CD4-positive, alpha-beta memory T cell (primary cell): Measurements from ENCODE around the gene PAGR1. TPM values are rescaled to one million over a fixed set of nuclear protein-coding genes. Genes with fewer than 3 reads are reported as not detected.

Experiments
- CTCF ChIA-PET: fragments of 350-600 bp; sonication (Branson Sonifier 250); formaldehyde crosslinking; loops from one replicate; lab custom pipeline; 2021; ENCODE audit warnings: inconsistent platforms; ENCODE audit not compliant: partially characterized antibody; lab: Charles Lee
- POLR2A ChIA-PET: fragments of 350-600 bp; sonication (Branson Sonifier 250); formaldehyde crosslinking; loops from one replicate; lab custom pipeline; 2021; ENCODE audit not compliant: partially characterized antibody; lab: Charles Lee
- DNase-seq, 5 donors: peaks; one replicate each; pipeline versions ENCODE4 v3.0.0 to v3.0.0-alpha.2; 2020 to 2022; ENCODE audit warnings: mixed read lengths in 1 of 5
- H3K27ac ChIP-seq: one replicate; pipeline ENCODE4 v1.7.0; 2013; ENCODE audit warnings: low read depth, low read length
- H3K27me3 ChIP-seq: 2 replicates; pipeline ENCODE4 v1.7.0; 2013; ENCODE audit warnings: mild to moderate bottlenecking, low read length, moderate library complexity; ENCODE audit not compliant: insufficient read depth
- H3K36me3 ChIP-seq: 2 replicates; pipeline ENCODE4 v1.7.0; 2013; ENCODE audit warnings: mild to moderate bottlenecking, low read length, moderate library complexity; ENCODE audit not compliant: insufficient read depth
- H3K4me1 ChIP-seq: 2 replicates; pipeline ENCODE4 v1.7.0; 2013; ENCODE audit warnings: mild to moderate bottlenecking, low read length, moderate library complexity; ENCODE audit not compliant: insufficient read depth
- H3K4me3 ChIP-seq, 2 donors: one replicate each; pipeline ENCODE4 v1.7.0; 2013; ENCODE audit warnings: low read length in 2 of 2, mild to moderate bottlenecking in 1 of 2
- H3K9me3 ChIP-seq, 2 donors: one replicate each; pipeline ENCODE4 v1.7.0; 2013; ENCODE audit warnings: low read length in 2 of 2, control low read depth in 1 of 2; ENCODE audit not compliant: control insufficient read depth in 1 of 2
- H3K27ac Mint-ChIP-seq, 7 donors: one replicate each; pipeline ENCODE4 v1.8.0; 2020 to 2021; ENCODE audit warnings: mixed read lengths in 7 of 7, mild to moderate bottlenecking in 6 of 7, inconsistent platforms in 3 of 7, moderate library complexity in 3 of 7
- H3K27me3 Mint-ChIP-seq, 2 donors: one replicate each; pipeline ENCODE4 v1.8.0; 2020 to 2021; ENCODE audit warnings: mixed read lengths in 2 of 2
- H3K36me3 Mint-ChIP-seq, 2 donors: one replicate each; pipeline ENCODE4 v1.8.0; 2020 to 2021; ENCODE audit warnings: mixed read lengths in 2 of 2, inconsistent platforms in 1 of 2, mild to moderate bottlenecking in 1 of 2
- H3K4me1 Mint-ChIP-seq, 4 donors: one replicate each; pipeline ENCODE4 v1.8.0; 2020 to 2021; ENCODE audit warnings: mixed read lengths in 4 of 4, mild to moderate bottlenecking in 1 of 4
- H3K4me3 Mint-ChIP-seq, 8 donors: one replicate each; pipeline ENCODE4 v1.8.0; 2020 to 2021; ENCODE audit warnings: mixed read lengths in 8 of 8, mild to moderate bottlenecking in 7 of 8, moderate library complexity in 6 of 8, inconsistent platforms in 3 of 8
- H3K9me3 Mint-ChIP-seq, 8 donors: one replicate each; pipeline ENCODE4 v1.8.0; 2020 to 2021; ENCODE audit warnings: mixed read lengths in 8 of 8, mild to moderate bottlenecking in 5 of 8, inconsistent platforms in 3 of 8, moderate library complexity in 1 of 8
- intact Hi-C: fragments of 100-400 bp; cut with micrococcal nuclease; formaldehyde crosslinking; loops from one replicate; pipeline ENCODE4 v1.15.1; 2023
- polyA plus RNA-seq, 2 donors: library from polyadenylated mRNA; unstranded; fragments of 300-500 nt; fragmentation: Illumina TruSeq; gene quantifications; one replicate each; pipeline ENCODE4 v1.2.3, GENCODE V29; 2021
- total RNA-seq, 2 experiments: library from RNA; stranded (reverse); gene quantifications; one replicate each; pipeline ENCODE4 v1.2.3, GENCODE V29; 2021

Gene PAGR1
- total and polyA plus RNA-seq, 4 experiments from 2014 or later, result 43.7 to 51.1 (median 45.5) TPM

DNA sequence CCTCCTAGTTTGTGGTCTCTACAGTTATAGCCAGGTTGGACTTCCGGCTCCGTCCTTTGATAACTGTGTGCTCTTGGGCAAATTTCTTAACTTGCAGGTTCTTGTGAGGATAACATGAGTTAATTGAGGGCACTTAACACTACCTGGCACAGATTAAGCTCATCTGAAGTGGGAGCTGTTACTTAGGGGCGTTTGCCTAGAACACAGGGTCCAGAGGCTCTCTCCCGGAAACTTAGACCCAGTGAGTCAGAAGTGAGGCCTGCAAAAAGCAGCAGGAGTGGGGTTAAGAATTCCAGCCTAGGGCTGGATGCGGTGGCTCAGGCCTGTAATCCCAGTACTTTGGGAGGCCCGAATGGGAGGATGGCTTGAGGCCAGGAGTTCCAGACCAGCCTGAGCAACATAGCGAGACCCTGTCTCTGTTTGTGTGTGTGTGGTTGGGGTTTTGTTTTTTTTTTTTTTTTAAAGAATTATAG lies 5.7 kb downstream of the PAGR1 start:
- no peak for DNase-seq
- peaks cover 12% of the 10 kb centered on the region for H3K36me3 ChIP-seq
- peak overlapping the region; percentile 92 to 99 for H3K4me3 ChIP-seq
- no peaks in the 10 kb centered on the region for H3K9me3 ChIP-seq
- H3K36me3 Mint-ChIP-seq, result peaks cover 25 to 37% of the 10 kb centered on the region in 2 donors
- intact Hi-C loops, result no loop called here
- H3K27ac ChIP-seq, result peak overlapping the region; percentile 86
- H3K9me3 Mint-ChIP-seq, result no peaks in the 10 kb centered on the region
- H3K27me3 Mint-ChIP-seq, result no peaks in the 10 kb centered on the region
- ChIA-PET CTCF (interaction anchor here (0.7 to 8.2 kb wide), 9 partner anchors 13 to 131 kb away, joined by 3 to 129 read pairs (median 5); no protein-coding TSS in a partner anchor), POLR2A (interaction anchor here (0.6 to 24.0 kb wide), 12 partner anchors 10 to 121 kb away, joined by 3 to 522 read pairs (median 12); partner anchors contain the start of genes C16orf54, CDIPT, KIF22 and MAZ)
- peaks cover 29 to 91% (median 63%) of the 10 kb centered on the region in 4 donors for H3K4me1 Mint-ChIP-seq
- peak overlapping the region; percentile 97 to 99 (median 98) for H3K4me3 Mint-ChIP-seq
- peak overlapping the region; percentile 91 to 97 (median 96) for H3K27ac Mint-ChIP-seq
- H3K27me3 ChIP-seq, result no peaks in the 10 kb centered on the region
- H3K4me1 ChIP-seq, result peaks cover 95% of the 10 kb centered on the region

DNA sequence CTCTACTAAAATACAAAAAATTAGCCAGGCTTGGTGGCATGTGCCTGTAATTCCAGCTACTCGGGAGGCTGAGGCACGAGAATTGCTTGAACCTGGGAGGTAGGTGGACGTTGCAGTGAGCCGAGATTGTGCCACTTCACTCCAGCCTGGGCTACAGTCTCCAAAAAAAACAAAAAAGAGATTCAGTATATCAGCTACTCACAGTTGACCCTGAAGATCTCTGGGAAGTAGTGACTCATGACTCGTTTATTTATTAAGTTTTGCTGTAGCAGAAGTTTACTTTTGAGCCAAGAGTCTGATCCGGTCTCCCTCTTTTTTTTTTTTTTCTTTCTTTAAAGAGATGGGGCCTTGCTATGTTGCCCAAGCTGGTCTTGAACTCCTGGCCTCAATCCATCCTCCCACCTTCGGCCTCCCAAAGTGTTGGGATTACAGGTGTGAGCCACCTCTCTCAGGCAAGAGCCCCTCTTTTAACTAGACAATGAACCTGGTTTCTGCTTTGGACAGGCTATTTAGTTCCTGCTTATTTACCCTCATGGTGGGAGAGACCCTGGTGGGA lies 8.7 kb downstream of the PAGR1 start:
- no peaks in the 10 kb centered on the region for H3K27me3 ChIP-seq
- DNase-seq, result no peak
- H3K9me3 ChIP-seq, result no peaks in the 10 kb centered on the region
- POLR2A ChIA-PET, result interaction anchor here (0.6 to 14.2 kb wide), 5 partner anchors 8 to 241 kb away, joined by 3 to 477 read pairs (median 5); partner anchors contain the start of genes ALDOA, MAZ, PAGR1 and PRRT2
- Mint-ChIP-seq H3K36me3 (peaks cover 13 to 24% of the 10 kb centered on the region in 2 donors), H3K9me3 (no peaks in the 10 kb centered on the region), H3K4me1 (peaks cover 26 to 92% (median 56%) of the 10 kb centered on the region in 4 donors), H3K27ac (peak overlapping the region; percentile 80 to 95 (median 90)), H3K4me3 (peak overlapping the region; percentile 63 to 89 (median 81)), H3K27me3 (no peaks in the 10 kb centered on the region)
- H3K4me3 ChIP-seq, result no peak overlapping the region
- H3K27ac ChIP-seq, result peak overlapping the region; percentile 3
- H3K36me3 ChIP-seq, result peaks cover 4% of the 10 kb centered on the region
- CTCF ChIA-PET, result interaction anchor here (0.5 to 7.1 kb wide), 5 partner anchors 24 to 664 kb away, joined by 3 to 71 read pairs (median 3); no protein-coding TSS in a partner anchor
- peaks cover 95% of the 10 kb centered on the region for H3K4me1 ChIP-seq
- intact Hi-C loops, result no loop called here

DNA sequence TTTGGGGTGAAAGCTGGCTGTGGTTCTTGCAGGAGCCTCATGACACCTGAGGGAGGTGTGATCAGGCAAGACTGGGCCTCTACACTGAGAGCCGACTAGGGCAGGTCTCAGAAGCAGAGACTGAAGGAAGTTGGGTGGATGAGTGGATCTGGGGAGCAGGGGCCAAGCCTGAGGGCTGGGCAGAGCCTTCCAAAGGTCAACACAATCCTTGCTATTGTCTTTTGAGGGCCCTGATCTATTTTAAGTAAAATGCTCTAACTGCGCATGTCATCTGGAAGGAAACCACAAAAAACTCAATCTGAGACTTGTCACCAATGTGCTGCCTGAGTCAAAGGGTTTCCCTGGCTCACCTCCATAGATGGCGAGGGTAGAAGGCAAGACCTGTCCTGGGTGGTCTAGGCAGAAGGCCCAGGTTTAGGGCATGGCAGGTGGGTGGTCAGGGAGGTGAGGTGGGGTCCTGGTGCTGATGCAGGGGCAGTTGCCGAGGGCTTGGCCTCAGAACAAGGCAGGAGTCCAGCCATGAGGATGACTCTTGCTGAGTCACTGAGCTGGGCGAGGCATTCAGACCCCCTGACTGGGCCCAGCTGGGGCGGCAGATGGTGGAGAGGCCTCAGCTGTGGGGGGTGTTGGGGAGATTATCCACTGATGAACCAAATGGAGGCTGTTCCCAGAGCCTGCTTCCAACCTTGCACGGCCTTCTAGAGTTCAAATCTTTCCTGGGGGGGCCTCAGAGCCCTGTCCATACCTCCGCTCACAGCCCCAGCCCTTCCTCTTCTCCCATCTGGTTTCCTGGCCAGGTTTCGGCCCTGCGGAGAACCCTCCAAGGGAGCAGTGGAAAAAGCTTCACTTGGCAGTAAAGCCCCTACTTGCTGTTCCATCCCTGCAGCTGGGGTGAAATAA lies 9.4 kb downstream of the PAGR1 start:
- peak overlapping the region in 1 of 2 donors; percentile 25 for H3K4me3 ChIP-seq

DNA sequence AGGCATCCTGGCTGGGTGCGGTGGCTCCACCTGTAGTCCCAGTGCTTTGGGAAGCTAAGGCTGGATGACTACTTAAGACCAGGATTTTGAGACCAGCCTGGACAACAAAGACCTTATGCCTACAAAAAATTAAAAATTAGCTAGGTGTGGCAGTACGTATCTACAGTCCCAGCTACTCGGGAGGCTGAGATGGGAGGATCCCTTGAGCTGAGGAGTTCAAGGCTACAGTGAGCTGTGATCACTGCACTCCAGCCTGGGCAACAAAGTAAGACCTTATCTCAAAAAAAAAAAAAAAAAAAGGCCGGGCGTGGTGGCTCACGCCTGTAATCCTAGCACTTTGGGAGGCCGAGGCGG lies 10.4 kb downstream of the PAGR1 start:
- no peaks in the 10 kb centered on the region for H3K9me3 Mint-ChIP-seq
- Histone ChIP-seq H3K4me1 (peaks cover 92% of the 10 kb centered on the region), H3K4me3 (no peak overlapping the region), H3K27ac (no peak overlapping the region), H3K27me3 (no peaks in the 10 kb centered on the region), H3K36me3 (peaks cover 12% of the 10 kb centered on the region), H3K9me3 (no peaks in the 10 kb centered on the region)
- H3K27me3 Mint-ChIP-seq, result no peaks in the 10 kb centered on the region
- H3K36me3 Mint-ChIP-seq, result peaks cover 13 to 22% of the 10 kb centered on the region in 2 donors
- H3K4me1 Mint-ChIP-seq, result peaks cover 23 to 88% (median 52%) of the 10 kb centered on the region in 4 donors
- intact Hi-C loops, result no loop called here
- peak overlapping the region; percentile 78 to 91 (median 86) for H3K4me3 Mint-ChIP-seq
- POLR2A ChIA-PET, result interaction anchor here (0.7 to 14.2 kb wide), 9 partner anchors 12 to 136 kb away, joined by 3 to 477 read pairs (median 5); partner anchors contain the start of genes KIF22, MAZ, PAGR1 and PRRT2
- peak overlapping the region; percentile 84 to 98 (median 95) for H3K27ac Mint-ChIP-seq
- DNase-seq, result peak in 1 of 5 donors; percentile 18
- CTCF ChIA-PET, result interaction anchor here (0.6 to 7.1 kb wide), 10 partner anchors 9 to 616 kb away, joined by 3 to 71 read pairs (median 4); partner anchors contain the start of genes KIF22, PAGR1 and QPRT

More for the DNA sequence above, 9.4 kb downstream of the PAGR1 start:
- Histone ChIP-seq H3K4me1 (peaks cover 92% of the 10 kb centered on the region), H3K9me3 (no peaks in the 10 kb centered on the region), H3K27me3 (no peaks in the 10 kb centered on the region), H3K27ac (peak overlapping the region; percentile 3), H3K36me3 (peaks cover 5% of the 10 kb centered on the region)
- H3K4me1 Mint-ChIP-seq, result peaks cover 24 to 92% (median 55%) of the 10 kb centered on the region in 4 donors
- H3K27ac Mint-ChIP-seq, result peak overlapping the region; percentile 80 to 95 (median 90)
- peak overlapping the region; percentile 63 to 89 (median 81) for H3K4me3 Mint-ChIP-seq
- DNase-seq, result peak; percentile 26 to 57 (median 29)
- intact Hi-C loops, result no loop called here
- H3K27me3 Mint-ChIP-seq, result no peaks in the 10 kb centered on the region
- ChIA-PET CTCF (interaction anchor here (0.7 to 7.1 kb wide), 7 partner anchors 8 to 615 kb away, joined by 3 to 71 read pairs (median 3); partner anchors contain the start of genes KIF22 and PAGR1), POLR2A (interaction anchor here (0.6 to 14.2 kb wide), 10 partner anchors 7 to 240 kb away, joined by 3 to 477 read pairs (median 4); partner anchors contain the start of genes ALDOA, KIF22, MAZ and PAGR1)
- peaks cover 12 to 19% of the 10 kb centered on the region in 2 donors for H3K36me3 Mint-ChIP-seq
- no peaks in the 10 kb centered on the region for H3K9me3 Mint-ChIP-seq

DNA sequence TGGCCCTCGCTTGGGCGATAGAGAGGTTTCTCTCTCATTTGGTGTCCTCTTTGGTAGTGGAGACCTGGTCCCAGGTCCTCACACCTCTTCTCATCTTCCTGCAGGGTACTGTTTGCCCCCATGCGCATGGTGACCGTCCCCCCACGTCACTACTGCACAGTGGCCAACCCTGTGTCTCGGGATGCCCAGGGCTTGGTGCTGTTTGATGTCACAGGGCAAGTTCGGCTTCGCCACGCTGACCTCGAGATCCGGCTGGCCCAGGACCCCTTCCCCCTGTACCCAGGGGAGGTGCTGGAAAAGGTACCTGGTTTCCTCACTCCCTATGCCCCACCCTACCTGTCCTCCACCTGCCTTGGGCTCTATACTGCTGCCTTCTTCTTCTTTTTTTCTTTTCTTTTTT lies 14.8 kb downstream of the PAGR1 start:
- DNase-seq, result no peak
- Histone ChIP-seq H3K36me3 (peaks cover 38% of the 10 kb centered on the region), H3K4me3 (no peak overlapping the region), H3K4me1 (peaks cover 47% of the 10 kb centered on the region), H3K9me3 (no peaks in the 10 kb centered on the region), H3K27ac (no peak overlapping the region), H3K27me3 (no peaks in the 10 kb centered on the region)
- ChIA-PET POLR2A (no interaction called here), CTCF (no interaction called here)
- intact Hi-C loops, result no loop called here
- Mint-ChIP-seq H3K4me3 (no peak overlapping the region), H3K9me3 (no peaks in the 10 kb centered on the region), H3K27ac (peak overlapping the region in 4 of 7 donors; percentile 22 to 72 (median 30)), H3K4me1 (peaks cover 18 to 52% (median 28%) of the 10 kb centered on the region in 4 donors), H3K36me3 (peaks cover 22 to 34% of the 10 kb centered on the region in 2 donors), H3K27me3 (no peaks in the 10 kb centered on the region)

DNA sequence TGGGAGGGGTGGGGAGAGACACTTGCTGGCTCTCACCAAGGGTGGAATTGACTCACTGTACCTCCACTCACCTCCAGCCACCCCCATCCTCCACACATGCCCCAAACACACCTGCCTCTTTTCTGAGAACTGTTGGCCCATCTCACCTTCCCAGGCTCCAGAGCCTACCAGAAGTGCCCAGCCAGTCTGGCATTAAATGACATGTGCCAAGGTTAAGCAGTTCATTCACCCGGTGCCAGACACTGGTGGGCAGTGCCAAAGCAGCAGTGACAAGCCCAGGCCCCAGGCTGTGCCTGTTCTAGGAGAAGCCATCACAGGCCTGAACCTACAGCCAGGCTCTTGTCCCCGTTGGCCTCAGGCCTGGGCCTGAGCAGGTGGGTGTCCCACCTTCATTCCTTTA lies 15.5 kb downstream of the PAGR1 start:
- peaks cover 42% of the 10 kb centered on the region for H3K36me3 ChIP-seq
- intact Hi-C loops, result no loop called here
- peaks cover 40% of the 10 kb centered on the region for H3K4me1 ChIP-seq
- H3K27ac ChIP-seq, result no peak overlapping the region
- ChIA-PET POLR2A (no interaction called here), CTCF (no interaction called here)
- H3K9me3 ChIP-seq, result no peaks in the 10 kb centered on the region
- H3K4me3 Mint-ChIP-seq, result no peak overlapping the region
- peak overlapping the region in 4 of 7 donors; percentile 44 to 80 (median 76) for H3K27ac Mint-ChIP-seq
- H3K4me1 Mint-ChIP-seq, result peaks cover 18 to 46% (median 25%) of the 10 kb centered on the region in 4 donors
- peaks cover 25 to 41% of the 10 kb centered on the region in 2 donors for H3K36me3 Mint-ChIP-seq
- no peaks in the 10 kb centered on the region for H3K27me3 ChIP-seq
- DNase-seq, result peak in 1 of 5 donors; percentile 2
- H3K4me3 ChIP-seq, result no peak overlapping the region
- no peaks in the 10 kb centered on the region for H3K27me3 Mint-ChIP-seq
- no peaks in the 10 kb centered on the region for H3K9me3 Mint-ChIP-seq
